HG02938 (cell line): ENCODE measurements around the gene DSG3.
"Not testable (repeated sequence)": the region's sequence is repeated elsewhere in the genome, so short reads cannot be mapped to it uniquely, and the experiment has no call there.

Source experiments
- ATAC-seq: cut with Tn5 transposase; IDR thresholded peaks from one replicate; pipeline ENCODE4 v1.9.1; 2021; ENCODE audit warnings: mild to moderate bottlenecking, moderate library complexity; ENCODE audit not compliant: unreplicated experiment

Gene DSG3

DNA sequence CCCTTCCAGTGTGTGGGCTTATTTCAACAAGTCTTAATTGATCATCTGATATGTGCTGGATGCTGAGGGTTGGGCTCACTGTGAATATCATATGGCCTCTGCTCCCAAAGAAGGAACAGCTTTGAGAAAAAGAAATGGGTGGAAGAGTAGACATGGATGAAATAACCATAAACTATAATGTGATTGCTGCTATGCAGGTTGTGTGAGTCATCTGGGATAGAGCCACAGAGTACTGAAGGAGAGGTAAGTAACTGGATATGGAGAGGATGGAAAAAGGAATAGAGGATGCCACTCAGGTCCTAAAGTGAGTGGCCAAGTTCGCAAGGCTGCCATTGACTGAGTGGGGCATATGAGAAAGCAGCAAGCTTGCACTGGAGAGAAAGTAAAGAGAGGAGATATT, 41.8 kb downstream of the DSG3 start:
- no peak for ATAC-seq

DNA sequence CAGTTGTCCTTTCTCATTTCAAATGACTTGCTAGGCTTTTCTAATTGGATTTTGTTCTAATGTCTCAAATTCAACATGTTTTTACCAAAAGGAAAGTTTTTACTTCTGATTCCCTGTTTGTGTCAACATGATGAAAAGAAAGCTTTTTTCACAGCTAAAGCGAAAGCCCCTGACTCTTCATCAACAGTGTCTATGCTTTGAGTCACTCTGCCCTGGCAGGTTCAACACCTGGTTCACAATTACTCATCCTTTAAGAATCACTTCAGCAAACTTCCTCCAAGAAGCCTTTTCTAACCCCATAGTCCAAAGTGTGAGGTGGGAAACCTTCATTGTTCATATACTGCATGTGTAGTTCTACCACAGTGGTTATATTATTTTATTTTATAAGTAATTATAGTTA, 42.8 kb downstream of the DSG3 start:
- ATAC-seq: no peak

DNA sequence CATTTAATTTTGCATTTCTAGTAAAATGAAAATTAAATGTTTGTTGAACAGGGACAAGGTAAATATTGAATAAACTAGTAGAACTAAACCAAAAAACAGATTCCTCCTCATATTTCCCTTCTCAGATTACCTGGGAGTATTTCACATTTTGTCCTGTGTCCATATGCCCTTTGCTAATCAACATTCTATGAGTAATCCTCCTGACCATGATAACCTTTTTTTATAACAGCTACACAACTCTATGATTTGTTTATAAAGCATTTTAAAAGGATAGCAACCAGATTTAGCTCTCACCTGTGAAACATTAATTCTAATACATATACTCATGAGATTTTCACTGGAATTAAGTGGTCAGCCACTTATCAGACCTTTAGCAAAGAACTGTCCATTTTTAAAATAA, 43.3 kb downstream of the DSG3 start:
- ATAC-seq: no peak

DNA sequence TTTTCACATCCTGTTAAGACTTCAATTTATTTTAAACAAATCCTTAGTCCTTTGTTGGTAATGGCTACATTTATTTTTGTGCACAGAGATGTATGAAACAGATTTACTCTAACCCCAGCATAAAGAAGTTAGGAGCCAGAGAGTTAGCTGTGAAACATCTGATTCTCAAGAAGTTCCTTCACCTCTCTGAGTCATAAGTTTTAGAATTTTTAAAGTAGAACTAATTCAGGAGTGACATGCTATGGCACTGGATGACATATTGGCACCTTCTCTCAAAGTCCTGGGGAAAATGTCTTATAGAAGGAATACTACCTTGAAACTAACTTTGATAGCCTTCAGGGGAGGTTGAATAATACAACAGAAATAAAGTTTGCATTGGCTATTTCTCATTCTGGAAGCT, 44.0 kb downstream of the DSG3 start:
- ATAC-seq: no peak

DNA sequence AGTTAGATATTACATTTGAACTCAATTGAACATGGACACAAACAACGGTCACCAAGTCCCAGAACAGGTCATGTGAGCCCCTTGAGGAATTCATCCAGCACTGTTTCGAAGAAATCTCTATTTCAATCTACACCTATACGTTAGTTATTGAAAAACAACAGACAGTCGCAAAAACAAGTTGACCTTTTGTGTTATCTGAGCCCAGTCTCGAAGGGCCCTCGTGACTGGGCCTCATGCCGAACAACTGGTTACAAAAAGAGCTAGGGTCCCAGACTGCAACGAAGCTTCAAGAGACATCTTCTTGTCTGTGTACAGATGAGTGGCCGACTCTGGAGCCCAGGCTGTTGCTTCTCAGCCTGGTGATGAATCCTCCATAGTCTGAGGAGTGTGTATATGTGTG, 45.1 kb downstream of the DSG3 start:
- ATAC-seq: no peak

DNA sequence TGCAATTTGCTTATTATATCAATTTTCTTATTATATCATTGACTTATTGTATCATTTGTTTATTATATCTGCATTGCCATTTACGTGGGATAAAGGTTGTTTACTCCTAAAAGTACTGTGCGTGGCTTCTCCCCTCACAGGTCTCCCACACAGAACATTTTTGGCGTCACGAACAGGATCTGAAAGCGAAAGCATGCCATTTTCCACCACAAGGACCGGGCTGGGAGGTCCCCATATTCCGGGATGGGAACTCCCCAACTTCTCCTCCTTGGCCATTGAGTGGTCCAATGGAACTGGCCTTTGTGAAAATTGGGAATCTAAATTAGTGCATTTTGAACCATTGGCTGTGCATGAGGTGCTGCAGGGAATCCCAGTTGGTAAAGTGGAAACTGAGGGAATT, 45.6 kb downstream of the DSG3 start:
- ATAC-seq: no peak

DNA sequence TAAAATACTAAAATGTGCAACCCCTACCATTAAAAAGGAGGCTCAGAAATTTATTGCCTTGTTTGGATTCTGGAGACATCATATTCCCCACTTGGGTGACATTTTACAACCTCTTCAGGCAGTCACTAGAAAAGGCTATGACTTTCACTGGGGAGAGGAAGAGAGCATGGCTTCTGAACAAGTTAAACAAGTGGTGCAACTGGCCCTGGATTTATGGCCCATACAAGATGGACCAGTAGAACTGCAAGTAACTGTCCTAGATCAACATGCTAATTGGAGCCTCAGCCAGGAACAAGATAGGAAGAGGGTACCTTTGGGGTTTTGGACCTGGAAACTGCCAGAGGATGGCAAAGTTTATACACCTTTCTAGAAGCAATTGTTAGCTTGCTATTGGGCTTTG, 46.4 kb downstream of the DSG3 start:
- ATAC-seq: no peak

DNA sequence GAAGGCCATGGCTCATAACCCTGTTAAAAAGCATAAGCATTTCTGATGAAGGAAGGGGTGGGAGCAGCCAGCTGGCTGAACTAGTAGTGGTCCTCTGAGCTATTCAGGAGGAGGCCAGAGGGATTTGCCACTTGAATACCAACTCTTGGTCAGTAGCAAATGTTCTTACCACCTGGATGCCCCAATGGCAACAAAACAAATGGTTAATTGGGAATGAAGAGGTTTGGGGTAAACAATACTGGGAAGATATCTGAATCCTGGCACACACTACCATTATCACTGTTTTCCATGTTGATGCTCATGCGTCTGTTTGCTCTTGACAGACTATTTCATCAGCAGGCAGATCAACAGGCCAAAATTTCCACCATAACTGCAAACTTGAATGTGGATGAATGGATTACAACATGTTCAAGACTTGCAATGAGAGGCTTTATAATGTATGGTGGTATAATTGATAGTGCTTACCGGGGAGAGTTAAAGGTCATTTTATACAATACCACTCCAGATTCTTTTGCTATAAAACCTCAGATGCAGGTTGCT, 47.2 kb downstream of the DSG3 start:
- not testable (repeated sequence) for ATAC-seq

DNA sequence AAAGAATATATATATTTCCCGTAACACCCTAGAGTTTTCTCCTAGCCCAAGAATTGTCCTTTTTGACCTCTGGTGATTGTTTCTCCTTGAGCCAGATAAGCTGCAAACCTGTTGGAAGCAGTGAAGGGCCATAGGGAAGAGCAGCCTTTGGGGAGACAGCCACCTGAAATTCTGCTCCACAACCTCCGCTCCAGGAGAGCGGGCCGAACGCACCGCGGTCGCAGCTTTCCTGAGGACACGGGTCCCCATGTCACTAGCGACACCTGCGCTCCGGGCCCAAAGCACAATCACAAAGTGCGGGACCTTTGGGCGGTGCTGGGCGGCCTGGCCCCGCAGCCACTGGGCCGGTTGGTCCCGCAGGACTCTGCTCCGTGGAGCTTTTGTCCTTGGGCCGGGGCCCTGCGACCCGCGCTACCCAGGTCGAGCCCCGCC, 49.9 kb downstream of the DSG3 start:
- no peak for ATAC-seq

DNA sequence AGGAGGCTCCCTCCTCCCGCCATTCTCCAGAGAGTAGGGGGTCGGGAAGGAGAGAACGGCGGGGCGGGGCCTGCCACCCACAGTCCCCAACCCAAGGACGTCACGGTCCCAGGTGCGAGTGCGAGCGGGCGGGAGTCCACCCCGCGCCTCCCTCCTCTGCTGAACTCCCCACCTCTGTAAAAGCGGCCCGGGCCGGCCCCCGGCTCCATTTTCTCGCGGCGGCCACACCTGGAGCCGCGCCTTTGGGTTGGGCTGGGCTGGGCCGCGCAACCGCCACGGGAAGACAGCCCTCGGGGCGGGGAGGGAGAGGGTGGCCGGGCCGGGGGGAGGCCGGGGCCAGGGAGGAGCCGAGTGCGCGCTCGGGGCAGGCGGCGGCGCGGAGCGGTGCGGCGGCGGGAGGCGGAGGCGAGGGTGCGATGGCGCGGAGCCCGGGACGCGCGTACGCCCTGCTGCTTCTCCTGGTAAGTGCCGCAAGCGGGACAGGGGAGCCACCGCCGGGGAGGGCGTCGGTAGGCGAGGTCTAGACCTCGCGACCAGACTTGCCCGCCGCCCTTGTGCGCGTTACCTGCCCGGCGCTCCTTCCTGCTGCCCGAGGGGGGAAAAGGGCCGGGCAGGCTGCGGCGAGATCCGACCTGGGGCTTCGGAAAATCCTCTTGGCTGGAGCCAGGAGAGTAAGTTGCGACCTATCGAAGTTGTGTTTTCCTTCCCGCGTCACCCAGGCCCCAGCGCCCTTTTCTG, 50.5 kb downstream of the DSG3 start, which contains the start of gene DSG2:
DSG2 (plus strand) TSS at position 342 of the 738 bp plus-strand sequence; CDS start at position 417, 75 bp downstream.
- ATAC-seq: peak; percentile 31

DNA sequence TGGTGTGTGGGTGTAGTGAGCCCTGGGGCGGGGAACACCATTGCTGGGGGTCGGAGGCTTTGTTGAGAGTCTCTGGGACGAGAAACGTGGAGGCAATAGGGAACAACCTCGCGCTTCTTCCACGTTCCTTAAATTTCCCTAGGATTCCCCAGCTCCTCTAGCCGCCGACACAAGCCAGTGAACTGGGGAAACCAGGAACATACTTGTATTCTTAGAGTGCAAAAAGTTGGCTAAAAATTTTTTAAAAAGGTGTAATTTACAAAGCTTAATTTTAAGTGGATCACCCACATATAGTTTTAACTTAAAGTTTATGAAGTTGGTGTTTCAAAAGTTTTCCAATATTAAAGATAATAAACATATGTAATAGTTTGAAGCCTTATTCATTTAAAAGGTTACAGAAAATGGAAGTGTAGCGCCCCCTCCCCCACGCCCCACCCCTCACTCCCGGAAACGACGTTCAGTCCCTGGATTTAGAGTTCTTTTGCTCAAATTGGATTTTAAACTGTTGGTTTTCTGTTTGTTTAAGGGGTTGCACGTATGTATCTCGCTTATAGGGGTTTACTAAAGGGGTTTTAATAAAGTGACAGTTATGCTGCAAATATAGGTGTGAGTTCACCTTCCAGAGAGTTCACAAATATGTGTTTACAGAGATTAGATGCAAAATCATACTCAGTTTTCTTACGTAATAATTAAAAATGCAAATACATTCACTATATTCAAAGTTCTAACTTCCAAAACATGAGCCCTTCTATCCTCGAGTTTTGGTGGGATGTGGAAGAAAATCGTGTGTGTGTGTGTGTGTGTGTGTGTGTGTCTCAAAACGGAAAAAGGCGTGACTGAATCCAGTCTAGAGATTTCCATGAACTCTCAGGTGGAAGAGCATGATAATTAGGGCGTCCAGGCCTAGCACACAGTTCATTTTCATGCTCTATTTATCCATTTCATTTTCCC, 51.3 kb downstream of the DSG3 start:
- ATAC-seq: peak; percentile 17

DNA sequence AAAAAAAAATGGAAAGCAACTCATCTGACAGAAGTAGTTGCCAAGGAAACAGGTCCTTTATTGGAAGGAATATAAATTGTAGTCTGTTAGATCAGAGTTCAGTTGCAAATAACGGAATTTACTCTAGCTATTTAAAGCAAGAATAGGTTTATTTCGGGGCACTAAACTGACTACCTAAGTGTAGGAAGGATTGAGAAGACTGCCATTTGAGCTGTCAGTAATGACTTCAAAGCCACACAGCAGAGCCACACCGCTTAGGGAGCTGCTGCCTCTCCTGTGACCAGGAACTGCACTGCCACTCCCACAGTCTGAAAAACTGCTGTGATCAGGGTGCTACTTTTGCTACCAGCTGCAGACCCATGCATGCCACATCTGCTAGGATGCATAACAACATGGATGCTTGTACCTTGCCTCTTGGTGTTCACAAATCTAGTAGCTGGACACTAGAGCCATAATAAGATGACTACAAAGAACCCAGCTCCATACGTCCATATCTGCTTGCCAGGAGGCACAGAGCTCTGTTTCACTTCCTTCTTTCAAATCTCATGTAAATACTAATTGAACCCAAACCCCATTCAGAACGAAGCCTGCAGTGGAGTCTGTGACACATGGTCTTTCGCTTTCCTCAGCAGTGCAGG, 52.6 kb downstream of the DSG3 start:
- peak; percentile 90 for ATAC-seq

DNA sequence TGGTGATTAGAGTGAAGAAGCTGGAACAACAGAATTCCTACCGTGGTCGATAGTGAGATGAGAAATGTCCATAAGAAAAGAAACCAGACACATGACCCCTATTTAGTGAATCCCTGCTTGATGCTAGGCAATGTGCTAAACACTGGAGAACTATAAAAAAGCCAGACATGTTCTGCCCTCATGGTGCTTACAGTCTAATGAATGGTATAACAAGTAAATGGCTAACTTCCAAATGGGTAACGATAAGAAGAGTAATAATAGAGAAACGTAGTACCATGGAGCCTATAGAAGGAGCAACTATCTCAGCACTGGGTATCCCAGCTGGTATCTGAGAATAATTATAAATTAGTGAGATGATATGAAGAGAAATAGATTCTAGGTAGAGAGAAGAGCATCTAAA, 55.5 kb downstream of the DSG3 start:
- no peak for ATAC-seq

DNA sequence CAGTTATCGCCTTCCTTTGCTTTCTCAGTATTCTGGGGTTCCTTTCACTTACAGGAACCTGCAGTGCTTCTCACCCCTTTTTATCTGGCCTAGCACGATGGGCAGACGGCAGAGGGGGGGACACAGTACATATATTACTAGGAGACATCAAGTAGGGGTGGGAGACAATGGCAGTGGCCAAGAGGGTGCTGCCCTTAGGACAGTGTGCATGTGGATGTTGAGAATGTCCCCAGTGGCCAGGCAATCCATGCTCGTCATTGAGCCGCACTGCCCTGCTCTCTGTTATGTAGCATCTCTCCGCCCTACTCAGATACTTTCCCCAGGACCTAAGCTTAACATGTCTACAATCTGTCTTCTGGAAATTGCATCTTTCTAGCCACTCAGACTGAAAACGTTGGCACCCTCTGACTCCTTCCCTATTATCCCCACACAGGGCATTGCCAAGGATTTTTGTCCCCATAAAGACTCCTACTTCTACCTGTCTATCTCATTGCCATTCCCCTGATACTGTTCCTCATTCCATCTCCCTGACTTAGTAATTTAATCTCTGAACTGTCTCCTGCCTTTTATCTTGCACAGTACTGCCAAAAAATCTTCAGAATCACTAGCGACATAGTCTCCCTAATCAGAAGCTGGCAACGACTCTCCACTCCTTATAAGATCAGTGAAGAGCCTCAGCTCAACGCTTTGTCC, 57.1 kb downstream of the DSG3 start:
- ATAC-seq: no peak

DNA sequence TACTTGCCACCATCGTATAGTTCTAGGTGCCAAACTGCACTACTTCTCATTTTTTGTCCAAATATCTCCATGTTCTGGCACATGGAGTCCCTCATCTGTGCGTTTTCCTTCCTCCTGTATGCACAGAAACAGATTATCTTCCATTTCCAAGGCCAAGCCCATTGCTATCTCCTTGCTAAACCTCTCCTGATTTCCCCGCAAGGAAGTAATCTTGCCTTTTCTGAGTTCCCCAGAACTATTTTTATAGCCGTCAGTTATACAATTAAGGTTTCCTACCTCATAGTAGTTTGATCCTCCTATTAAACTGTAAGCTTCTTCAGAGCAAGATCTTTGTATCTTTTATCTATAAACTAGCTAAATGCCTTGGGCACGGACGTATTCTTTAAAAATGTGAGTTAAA, 57.6 kb downstream of the DSG3 start:
- ATAC-seq: no peak

DNA sequence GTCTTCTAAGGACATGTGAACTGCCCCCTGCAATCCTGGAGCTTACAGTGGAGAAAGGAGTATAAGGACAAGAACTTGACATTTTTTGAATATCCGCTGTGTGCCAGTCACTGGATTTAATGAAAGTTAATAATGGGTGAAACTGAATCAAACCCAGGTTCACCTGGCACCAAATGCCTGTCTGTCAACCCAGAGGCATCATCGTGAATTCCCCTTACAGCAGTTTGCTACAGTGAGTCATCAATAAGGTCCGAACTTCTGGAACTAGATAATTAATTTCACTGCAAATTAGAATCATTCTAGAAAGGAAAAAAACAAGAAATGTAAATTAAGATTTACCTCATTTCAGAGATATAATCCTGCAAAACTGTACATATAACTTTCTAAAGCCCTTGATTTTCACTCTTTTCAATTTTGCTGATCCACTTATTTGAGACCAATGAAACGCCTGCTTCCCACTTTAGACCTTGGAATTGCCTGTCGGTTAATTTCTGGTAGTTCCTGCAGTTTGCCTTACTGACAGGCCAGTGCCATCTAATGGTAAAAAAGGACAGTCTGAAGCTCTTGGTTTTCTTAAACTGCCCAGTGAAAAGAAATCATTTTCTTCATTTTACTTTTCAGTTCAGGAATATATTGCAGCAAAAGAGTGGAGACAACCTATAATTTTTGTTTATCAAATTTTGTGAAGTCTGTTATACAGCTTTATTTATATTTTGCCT, 58.6 kb downstream of the DSG3 start:
- ATAC-seq: no peak

DNA sequence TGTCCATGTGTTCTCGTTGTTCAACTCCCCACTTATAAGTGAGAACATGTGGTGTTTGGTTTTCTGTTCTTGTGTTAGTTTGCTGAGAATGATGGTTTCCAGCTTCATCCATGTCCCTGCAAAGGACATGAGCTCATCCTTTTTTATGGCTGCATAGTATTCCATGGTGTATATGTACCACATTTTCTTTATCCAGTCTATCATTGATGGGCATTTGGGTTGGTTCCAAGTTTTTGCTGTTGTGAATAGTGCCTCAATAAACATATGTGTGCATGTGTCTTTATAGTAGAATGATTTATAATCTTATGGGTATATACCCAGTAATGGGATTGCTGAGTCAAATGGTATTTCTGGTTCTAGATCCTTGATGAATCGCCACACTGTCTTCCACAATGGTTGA, 59.6 kb downstream of the DSG3 start:
- ATAC-seq: not testable (repeated sequence)

DNA sequence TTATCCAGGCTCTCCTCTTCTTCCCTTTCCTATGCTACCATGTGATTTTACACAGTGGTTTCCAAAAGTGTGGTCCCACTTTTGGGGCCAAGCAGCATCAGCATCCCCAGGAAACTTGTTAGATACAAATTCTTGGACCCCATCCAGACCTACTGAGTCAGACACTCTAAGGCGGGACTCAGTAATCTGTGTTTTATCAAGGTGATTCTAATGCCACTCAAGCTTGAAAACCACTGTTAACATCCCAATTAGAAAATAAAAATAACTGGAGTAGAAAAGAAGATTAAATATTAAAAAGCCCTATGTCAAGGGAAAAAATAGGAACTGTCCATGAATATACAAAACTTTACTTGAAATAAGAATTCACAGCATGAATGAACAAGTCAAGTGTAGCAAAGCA, 61.2 kb downstream of the DSG3 start:
- ATAC-seq: no peak

DNA sequence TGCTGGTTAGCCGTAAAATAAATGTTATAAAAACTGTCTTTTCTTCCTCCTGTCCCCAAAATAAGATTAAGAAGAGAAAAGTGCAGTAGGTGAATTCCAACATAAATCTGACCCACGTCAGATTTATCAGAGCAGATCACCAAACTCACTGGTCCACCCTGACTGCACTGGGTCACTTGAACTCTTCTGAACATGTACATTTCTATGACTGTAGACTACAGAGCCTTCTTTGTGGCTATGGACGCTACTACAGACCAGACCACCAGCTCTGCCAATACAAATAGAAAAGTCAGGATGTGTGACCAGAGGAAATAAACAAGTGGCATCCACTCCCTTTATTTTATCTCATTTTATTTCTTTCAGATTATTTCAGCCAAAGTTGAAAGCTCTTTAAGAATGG, 62.0 kb downstream of the DSG3 start:
- ATAC-seq: no peak

DNA sequence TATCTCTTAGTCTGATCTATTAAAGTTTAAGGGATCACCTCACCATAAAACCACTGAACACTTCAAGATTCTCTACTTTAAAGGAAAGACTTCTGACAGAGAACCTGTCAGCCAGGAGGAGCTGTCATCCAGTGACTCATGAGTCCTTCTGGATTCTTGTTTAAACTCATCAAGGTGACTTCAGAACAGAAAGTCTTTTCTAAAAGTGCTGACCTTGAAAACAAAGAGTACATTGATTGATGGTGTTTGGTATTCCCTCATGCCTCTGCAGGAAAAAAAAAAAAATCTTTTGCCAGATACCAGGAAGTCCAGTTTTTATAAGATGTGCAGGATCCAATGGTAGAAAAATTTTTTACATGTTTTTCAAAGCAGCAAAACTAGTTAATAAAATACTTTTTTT, 62.8 kb downstream of the DSG3 start:
- ATAC-seq: no peak
